GM19455 (cell line): ENCODE results near the gene SYT13.

Experiments
- ATAC-seq: cut with Tn5 transposase; IDR thresholded peaks from one replicate; pipeline ENCODE4 v1.9.1; 2021; ENCODE audit not compliant: unreplicated experiment

The SYT13 gene, protein sequence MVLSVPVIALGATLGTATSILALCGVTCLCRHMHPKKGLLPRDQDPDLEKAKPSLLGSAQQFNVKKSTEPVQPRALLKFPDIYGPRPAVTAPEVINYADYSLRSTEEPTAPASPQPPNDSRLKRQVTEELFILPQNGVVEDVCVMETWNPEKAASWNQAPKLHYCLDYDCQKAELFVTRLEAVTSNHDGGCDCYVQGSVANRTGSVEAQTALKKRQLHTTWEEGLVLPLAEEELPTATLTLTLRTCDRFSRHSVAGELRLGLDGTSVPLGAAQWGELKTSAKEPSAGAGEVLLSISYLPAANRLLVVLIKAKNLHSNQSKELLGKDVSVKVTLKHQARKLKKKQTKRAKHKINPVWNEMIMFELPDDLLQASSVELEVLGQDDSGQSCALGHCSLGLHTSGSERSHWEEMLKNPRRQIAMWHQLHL

DNA sequence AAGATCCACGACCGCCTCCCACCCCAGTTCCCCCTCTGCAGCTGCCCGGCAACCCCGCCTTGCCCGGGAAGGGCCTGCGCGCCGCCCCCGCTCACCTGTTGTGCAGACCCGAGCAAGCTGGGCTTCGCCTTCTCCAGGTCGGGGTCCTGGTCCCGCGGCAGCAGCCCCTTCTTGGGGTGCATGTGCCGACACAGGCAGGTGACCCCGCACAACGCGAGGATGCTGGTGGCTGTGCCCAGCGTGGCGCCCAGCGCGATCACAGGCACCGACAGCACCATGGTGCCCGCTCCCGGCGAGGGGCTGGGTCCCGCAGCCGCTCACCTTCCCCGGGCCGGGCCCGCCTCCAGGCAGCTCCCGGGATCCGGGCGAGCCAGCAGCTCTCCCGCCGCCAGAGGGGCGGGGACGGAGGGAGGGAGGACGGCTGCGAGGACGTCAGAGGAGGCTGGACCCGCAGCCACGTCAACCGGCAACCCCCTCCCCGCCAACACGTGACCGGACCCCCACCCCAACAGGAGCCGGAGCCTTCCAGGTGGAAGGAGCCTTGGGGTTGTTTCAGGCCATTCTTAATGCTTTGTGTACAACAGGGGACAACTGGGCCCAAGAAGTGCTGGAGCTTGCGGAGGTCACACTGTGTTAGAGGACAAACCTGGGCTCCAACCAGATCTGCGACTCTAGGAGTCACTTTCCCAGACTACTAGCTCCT, at the start of gene SYT13:
SYT13 (minus strand) TSS at position 412 of the 703 bp plus-strand sequence; CDS start at position 278, 134 bp downstream.
- ATAC-seq = no peak

DNA sequence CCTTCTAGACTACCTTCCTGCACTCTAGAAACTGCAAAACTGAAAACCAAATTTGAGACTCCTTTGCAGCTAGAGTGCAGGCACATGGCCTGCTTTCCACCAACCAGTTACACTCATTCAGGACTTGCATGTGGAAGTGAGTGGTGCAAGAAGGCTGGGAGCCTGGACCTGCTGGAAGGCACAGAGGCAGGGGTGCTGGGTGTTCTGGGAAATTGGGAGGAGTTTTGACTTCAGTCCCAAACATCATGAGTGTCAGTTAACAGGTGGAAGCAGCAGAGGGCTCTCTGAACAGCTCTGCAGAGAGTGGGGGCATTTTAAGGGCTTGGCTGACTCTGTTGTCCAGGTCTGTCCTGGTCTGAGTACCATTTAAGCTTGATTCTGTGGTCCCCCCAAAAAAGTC, 49.3 kb upstream of the SYT13 start:
- no peak for ATAC-seq

DNA sequence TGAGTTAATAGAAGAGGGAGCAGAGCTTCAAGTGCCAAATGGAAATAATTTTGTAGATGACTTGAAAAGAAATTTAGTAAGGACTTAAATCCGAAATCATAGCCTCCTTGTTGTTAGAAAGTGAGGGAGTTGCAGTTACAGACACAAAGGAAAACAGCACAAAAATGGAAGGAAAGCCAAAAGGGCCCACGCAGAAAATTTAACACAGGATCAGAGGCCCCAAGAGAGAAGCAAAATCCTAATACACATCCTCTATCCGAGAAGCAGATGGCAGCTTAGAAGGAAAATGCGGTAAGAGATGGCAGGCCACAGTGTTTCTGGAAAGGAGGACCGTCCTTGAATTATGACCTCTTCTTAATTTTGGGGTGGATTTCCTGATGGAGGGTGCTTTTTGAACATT, 48.7 kb upstream of the SYT13 start:
- no peak for ATAC-seq

DNA sequence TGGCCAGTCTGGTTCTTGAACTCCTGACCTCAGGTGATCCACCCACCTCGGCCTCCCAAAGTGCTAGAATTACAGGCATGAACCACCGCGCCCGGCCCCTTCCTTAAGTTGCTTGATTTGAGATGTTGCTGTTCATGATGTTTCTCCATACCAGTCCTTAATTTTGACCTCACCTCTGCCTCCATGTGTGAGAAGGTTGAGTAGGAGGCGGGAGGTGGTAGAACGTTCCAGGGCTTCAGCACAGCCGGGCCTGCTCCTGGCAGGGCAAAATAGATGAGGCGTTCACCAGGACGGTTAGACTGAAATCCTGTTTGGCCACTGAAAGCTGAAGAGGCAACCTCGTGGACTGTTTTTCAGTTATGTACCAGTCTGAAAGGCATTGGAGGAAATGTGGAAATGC, 48.3 kb upstream of the SYT13 start:
- ATAC-seq = no peak

DNA sequence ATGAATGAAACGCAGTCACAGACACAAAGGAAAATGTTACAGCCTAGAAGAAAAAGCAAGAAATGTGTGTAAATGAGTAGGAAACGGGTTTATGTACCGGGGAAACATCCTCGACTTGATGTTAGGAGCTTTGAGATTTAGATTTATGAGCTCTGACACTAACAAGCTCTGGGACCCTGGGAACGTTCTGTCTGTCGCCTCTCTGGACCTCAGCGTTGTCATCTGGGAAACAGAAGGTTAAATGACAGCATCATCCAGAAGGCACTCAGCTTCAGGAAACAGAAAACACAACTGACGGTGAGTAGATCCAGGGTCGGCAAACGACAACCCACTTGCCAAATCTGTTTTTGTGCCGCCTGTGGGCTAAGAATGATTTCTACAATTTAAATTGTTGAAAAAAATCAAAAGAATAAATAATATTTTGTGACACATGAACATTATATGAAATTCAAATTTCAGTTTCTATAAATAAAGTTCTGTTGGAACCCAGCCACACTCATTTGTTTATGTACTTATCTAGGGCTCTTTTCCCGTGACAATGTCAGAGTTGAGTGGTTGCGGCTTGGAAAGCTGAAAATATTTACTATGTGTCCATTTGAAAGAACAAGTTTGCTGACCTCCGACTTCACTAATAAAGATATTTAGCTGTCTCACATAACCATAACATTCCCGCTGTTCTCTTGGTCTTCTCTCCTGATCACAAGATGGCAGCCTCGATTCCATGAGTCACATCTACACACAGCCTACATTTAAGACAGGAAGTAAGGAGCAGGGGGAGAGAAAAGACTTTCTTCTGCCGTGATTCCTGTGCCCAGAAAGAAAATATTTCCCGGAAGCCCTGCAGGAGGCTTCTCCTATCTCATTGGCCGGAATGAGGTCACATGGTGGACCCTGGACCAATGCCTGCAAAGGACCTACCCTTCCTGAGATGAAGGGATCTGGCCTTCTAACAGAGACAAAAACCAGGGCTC, 47.1 kb upstream of the SYT13 start:
- ATAC-seq = no peak

DNA sequence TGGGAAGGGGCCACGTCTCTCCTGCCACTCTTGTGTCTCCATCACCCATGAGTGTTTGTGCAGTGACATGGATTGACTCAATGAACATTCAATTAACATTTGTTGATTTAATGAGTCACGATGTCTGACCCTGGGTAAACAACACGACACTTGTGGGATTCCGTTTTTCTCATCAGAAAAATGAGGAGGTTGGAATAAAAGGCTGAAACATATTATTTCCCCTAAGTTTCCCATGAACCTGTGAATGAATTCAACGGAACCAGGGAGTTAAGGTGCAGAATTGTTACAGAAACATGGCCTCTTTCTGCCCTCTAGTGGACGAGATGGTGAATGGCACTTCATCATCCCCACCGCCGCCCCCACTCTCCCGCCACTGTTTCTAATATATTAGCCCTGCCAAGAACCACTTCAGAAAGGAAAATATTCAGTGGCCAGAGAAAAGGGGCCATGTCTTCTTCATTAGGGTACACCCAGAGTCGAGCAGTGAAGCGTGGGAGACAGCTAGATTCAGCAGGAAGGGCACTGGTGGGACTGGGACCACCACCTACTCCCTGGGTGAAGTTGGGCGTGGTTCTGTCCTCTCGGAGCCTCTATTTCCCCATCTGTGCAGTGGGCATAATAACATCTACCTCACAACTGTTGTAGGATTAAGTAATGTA, 46.3 kb upstream of the SYT13 start:
- no peak for ATAC-seq

DNA sequence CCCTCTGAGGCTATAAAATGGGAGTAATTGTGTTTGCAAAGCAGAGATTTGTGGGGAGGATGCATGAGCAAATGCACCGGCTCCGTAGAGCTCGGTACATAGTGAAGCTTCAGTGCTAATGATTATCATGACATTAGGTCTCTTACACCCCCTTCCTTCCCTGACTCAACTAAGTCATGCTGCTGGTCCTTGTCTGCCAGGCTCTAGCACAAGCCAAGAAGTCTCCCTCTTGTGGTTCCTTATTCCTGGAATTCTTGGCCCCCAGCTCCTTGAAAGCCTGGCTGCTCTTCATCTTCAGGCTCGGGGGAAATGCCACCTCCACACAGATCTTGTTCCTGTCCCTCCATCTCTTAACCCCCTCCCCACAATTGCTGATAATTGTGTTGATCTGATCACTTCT, 45.7 kb upstream of the SYT13 start:
- ATAC-seq = no peak

DNA sequence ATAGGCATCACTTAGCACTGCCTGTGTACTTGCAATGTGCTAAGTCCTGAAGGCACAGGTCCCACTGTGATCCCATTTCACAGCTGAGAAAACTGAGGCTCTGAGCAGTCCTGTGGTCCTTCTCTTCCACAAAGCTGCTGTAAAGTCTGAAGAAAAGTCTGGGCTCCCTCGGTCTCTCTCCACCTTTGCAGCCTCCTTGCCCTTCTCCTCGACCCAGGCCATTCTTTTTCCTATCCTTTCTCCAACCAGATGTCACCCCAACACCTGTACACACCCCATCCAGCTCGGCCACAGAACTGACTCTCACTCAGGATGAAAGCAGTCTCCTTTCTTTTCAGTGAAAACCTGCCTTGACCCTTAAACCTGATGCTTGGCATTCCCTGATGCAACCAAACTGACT, 42.6 kb upstream of the SYT13 start:
- no peak for ATAC-seq

DNA sequence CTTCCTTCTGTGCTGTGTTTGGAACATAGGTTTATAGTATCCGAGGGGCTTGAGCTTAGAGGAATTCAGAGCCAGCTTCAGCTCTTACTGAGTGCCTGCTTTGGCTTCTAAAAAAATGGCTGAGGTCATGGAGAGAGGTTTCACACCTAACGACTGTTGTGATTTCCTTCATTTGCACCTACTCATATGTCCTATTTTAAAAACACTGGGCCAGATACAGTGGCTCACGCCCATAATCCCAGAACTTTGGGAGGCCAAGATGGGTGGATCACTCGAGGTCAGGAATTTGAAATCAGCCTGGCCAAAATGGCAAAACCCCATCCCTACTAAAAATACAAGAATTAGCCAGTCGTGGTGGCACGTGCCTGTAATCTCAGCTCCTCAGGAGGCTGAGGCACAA, 38.3 kb upstream of the SYT13 start:
- no peak for ATAC-seq

DNA sequence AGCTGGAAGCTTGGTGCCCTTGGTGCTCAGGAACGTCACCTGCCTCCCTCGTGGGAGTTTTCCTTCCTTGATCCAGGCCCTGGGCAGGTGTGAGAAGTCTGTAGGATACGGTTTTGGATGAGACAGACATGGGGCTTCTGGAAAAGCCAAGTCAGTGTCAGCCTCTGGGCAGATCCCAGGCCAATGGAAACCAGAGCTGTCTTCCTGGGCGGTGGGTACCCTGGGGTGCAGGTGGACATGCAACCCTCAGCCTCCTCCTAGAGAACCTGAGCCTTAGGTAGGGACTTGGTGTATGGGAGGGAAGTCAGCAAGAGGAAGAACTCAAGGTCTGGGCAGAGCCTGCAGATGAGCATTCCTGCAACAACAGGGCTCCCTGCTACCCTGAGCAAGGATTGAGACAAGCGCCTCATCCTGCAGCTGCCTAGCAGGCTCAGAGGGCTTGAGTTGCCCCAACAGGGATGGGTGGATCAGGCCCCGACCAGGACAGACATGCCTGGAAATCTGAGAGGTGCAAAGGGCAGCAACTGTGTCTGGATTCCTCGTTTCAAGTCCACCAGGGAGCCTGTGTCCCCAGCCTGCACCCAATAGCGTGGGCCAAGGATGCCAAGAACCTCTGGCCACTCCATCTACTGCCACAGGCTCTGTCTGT, 37.6 kb upstream of the SYT13 start:
- ATAC-seq = no peak

DNA sequence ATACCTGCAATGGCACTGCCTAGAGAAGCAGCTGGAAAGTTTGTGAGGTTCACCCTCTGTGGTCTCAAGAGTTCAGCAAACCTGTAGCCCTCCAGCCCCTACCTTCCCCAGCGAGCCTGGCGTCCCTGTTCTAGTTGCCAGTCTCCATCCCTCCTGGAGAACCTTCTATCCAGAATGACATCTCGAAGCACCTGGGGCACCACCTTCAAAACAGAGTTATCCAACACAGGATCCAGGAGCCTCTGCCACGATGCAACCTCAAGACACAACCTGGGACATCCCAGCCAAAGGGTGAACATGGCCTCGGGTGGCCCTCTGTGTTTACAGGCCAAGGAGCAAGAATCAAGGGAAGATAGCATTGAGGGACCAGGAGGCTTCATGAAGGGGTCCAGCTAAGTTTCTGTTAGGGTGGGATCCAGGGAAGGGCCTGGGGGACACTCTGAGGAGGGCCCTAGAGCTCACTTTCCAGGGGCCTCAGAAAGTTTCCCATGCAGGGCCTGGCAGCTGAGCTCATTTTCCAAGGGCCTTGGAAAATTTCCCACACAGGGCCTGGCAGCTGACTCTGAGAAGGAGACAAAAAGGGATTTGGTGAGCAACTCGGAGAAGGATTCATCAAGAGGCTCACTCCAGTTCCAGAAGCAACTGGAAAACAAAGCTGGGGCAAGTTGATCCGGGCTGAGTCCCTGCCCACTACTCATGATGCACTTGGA, 36.9 kb upstream of the SYT13 start:
- ATAC-seq = no peak

DNA sequence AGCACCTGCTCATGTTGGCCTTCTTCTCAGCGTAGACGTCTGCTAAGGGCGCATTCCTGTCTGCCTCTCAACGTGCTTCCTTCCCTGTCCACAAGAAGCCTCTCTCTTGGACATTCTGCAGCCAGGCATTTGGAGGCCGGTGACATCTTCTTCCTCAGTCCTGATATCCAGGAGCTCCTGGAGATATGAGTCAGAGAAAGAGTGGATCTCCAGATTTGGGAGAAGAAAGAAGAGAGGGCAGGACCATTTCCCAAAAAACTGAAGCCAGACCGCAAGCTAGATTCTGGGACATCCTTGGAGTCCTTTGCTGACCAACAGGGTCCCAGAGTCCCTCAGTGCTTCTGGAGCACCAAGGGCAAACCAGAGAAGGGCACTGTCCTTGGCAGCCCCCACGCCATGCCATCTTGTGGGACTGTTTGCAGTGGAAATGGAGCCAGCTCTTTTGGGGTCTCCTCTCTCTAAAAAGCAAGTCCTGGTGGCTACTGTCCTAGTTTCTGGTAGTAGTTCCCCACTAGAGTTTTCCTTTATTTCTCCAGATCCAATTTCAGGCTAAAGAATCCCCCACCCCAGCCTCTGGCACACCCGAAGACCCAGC, 36.1 kb upstream of the SYT13 start:
- ATAC-seq = no peak

DNA sequence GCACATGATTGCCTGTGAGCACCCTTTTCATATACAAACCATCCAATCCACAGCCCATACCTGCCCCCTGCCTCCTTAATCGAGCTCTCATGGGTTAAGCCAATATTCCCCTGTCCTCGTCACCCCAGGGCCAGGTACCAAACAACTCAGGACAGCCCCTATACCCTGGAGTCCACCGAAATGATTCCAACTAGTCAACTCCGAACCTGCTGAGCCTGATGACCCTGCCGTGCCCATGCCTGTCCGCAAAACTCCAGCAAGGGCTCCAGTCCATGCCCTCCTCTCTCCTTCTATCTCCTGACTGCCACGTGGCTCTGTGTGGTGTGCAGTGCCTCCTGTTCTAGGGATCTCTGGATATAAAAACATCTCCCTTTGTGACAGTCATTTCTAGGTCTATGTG, 35.5 kb upstream of the SYT13 start:
- ATAC-seq = no peak

DNA sequence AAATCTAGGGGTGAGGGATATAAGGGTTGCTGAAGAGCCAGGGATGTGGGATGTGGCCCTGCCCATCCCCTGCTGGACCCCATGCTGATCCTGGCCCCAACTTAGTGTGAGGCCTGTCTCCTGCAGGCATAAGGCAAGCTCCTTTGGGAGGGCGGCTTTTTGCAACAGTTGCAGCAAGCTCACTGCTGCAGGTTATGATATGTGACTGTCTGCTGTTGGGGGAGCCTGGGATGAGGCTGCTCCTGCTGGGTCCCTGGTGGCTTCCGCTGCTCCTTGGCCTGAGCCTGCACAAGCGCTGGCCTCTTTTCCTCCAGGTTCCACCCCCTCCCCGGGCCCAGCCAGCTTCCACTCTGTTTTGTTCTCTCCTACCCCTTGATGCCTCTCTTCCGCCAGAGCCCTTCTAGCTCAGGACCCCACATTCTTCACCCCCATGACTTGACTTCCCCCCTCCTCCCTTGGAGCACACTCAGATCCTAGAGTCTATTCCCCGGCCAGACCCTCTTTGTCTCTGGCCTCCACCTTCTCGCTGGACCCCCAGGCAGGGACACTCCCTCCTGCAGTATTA, 35.0 kb upstream of the SYT13 start:
- no peak for ATAC-seq

DNA sequence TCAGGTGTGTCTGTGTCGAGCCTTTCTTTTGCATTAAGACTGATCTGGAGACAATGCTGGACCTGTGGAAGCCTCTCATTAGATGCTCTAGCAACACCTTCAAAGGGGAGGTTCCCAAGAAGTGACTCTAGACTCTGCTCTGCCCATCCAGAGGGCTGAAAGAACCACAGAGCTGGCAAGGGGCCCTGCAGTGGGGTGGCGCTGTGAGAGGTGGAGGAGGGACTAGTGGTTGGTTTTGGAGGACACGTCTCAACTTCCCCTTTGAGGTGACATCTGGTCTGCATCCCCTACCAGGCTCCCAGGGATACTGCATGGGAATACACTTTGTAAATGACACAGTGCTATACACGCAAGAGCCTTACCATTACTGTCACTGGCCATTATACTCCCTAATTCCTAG, 34.2 kb upstream of the SYT13 start:
- no peak for ATAC-seq

DNA sequence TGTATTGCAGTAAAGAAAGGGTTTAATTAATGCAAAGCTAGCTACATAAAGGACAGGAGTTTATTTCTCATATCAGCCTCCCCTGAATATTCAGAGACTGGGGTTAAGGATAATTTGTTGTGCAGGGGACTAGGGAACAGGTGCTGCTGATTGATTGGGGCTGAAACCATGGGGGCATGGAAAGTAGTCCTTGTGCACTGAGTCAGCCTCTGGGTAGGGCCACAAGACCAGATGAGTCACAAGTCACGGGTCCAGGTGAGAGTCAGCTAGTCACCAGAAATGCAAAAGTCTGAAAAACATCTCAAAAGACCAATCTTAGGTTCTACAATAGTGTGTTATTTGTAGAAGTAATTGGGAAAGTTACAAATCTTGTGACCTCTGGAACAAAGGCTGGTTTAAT, 32.9 kb upstream of the SYT13 start:
- ATAC-seq = no peak

DNA sequence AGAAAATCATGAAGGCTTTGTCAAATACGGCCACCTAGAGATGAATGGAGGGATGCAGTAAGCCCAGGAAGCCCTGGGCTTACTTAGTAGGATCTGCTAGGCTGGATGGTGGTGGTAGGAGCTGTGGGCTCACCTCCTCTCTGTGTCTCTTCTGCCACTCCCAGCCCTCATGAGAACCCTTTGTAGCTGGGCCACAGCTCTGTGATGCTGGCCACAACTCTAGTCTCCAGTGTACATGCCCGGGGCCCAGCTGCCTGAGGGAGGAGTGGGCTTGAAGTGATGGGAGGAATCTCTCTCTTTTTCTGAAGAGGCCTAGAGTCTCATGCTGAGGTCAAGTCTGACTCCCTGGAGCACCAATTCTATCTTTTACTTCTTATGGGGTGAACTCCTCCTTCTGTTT, 32.4 kb upstream of the SYT13 start:
- ATAC-seq = no peak

DNA sequence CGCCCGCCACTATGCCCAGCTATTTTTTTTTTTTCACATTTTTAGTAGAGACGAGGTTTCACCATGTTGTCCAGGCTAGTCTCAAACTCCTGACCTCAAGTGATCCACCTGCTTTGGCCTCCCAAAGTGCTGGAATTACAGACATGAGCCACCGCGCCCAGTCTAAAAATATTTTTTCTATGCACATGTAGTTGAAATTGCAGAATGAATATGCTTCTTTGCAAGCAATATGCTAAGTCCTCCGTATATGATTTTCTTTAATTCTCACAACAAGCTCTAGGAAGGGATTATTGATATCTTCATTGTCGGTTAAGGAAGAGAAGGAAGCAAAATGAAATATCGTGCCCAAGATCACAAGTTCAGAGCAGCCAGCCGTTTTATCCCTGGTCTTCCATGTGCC, 30.1 kb upstream of the SYT13 start:
- ATAC-seq = no peak

DNA sequence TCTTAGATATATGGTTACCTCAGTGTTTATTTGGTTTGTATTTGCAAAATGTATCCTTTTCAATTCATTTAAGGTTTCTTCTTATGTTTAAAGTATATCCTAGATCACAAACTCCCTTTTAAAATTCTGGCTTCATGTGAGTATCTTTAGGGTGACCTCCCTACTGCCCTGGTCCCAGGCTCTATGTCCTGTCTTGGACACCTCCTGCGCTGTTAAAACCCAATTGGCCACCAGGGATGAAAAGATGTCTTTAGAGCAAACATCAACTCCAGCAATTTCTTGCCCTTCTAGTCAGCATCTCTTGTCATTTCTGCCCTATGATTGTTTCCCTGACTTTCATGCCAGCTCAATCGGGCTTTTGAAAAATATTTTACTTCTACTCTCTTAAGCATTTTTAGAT, 28.8 kb upstream of the SYT13 start:
- no peak for ATAC-seq
